Large intestine (tissue), 3 donors: ENCODE measurements around the gene ZNF423. TPM values are rescaled to one million over a fixed set of nuclear protein-coding genes. Genes with fewer than 3 reads are reported as not detected.
"Not testable (repeated sequence)": the region's sequence is repeated elsewhere in the genome, so short reads cannot be mapped to it uniquely, and the experiment has no call there.

Experiments used
- DNase-seq, 2 donors: peaks; one replicate each; pipeline versions ENCODE4 v3.0.0 to v3.0.0-alpha.2; 2013
- H3K27ac ChIP-seq: one replicate; pipeline ENCODE4 v1.5.1; 2013; ENCODE audit warnings: low read length
- H3K27me3 ChIP-seq: 2 replicates; pipeline ENCODE4 v1.6.1; 2013; ENCODE audit warnings: low read length; ENCODE audit not compliant: control insufficient read depth, insufficient read depth
- H3K36me3 ChIP-seq: 2 replicates; pipeline ENCODE4 v1.6.1; 2013; ENCODE audit warnings: low read length; ENCODE audit not compliant: control insufficient read depth, insufficient read depth
- H3K4me1 ChIP-seq: one replicate; pipeline ENCODE4 v1.6.1; 2013; ENCODE audit warnings: low read length; ENCODE audit not compliant: control insufficient read depth, insufficient read depth
- H3K4me3 ChIP-seq: one replicate; pipeline ENCODE4 v1.5.1; 2013; ENCODE audit warnings: low read length
- H3K9me3 ChIP-seq: one replicate; pipeline ENCODE4 v1.6.1; 2013; ENCODE audit warnings: mild to moderate bottlenecking, low read depth, low read length, moderate library complexity; ENCODE audit not compliant: control insufficient read depth
- WGBS: methylation state at CpG from one replicate; pipeline ENCODE4 v1.1.5; 2013; ENCODE audit warnings: low lambda C conversion rate; ENCODE audit not compliant: insufficient coverage; 5-methylcytosine and 5-hydroxymethylcytosine counted together
- polyA plus RNA-seq: library from polyadenylated mRNA; unstranded; fragments of 120-200 nt; gene quantifications from one replicate; pipeline ENCODE4 v1.2.1, GENCODE V29; 2013

The ZNF423 gene
- polyA plus RNA-seq, 1 donor = 6.7 TPM

- Histone ChIP-seq H3K9me3 (no peaks in the 10 kb centered on the region), H3K36me3 (peaks cover 4% of the 10 kb centered on the region), H3K4me3 (no peak overlapping the region), H3K27me3 (no peaks in the 10 kb centered on the region), H3K4me1 (peaks cover 15% of the 10 kb centered on the region), H3K27ac (peak overlapping the region; percentile 12)
- DNase-seq = peak; percentile 47 to 73
- WGBS = no CpG with 5 or more reads among the region's 14 CpGs
These were observed 280.4 kb downstream of the ZNF423 start for GRCh38 chr16:49575346-49576172.

GRCh38 chr16:49574826-49575225 lies 281.1 kb downstream of the ZNF423 start:
- Histone ChIP-seq H3K4me3 (no peak overlapping the region), H3K27ac (no peak overlapping the region), H3K27me3 (no peaks in the 10 kb centered on the region), H3K4me1 (peaks cover 12% of the 10 kb centered on the region), H3K36me3 (peaks cover 4% of the 10 kb centered on the region), H3K9me3 (no peaks in the 10 kb centered on the region)
- no CpG with 5 or more reads among the region's 12 CpGs for WGBS
- no peak for DNase-seq

DNA sequence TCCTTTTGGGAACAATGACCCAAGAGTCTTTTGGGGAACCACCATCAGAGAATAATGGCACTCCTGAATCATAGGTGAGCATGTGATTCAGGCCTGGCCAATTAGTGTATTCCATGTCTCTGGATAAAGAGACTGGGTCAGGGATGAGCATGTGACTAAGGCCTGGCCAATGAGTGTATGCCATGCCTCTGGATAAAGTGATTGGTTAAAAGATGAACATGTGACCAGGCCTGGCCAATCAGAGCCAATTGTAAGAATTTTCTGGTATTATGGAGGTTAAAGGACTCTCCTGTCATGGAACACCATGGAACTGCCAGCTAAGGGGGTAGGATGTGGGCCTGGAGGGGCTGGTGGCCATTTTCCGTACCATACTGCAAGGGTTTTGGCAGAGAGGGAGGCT lies 288.0 kb downstream of the ZNF423 start:
- H3K4me3 ChIP-seq = no peak overlapping the region
- no peak overlapping the region for H3K27ac ChIP-seq
- H3K27me3 ChIP-seq = no peaks in the 10 kb centered on the region
- H3K9me3 ChIP-seq = no peaks in the 10 kb centered on the region
- H3K4me1 ChIP-seq = no peaks in the 10 kb centered on the region
- WGBS = no CpG with 5 or more reads among the region's 1 CpG
- peaks cover 2% of the 10 kb centered on the region for H3K36me3 ChIP-seq
- no peak for DNase-seq

GRCh38 chr16:49566432-49566831 lies 289.5 kb downstream of the ZNF423 start:
- no peaks in the 10 kb centered on the region for H3K9me3 ChIP-seq
- no peak for DNase-seq
- H3K36me3 ChIP-seq = no peaks in the 10 kb centered on the region
- no peaks in the 10 kb centered on the region for H3K27me3 ChIP-seq
- no CpG with 5 or more reads among the region's 6 CpGs for WGBS
- H3K27ac ChIP-seq = no peak overlapping the region
- no peaks in the 10 kb centered on the region for H3K4me1 ChIP-seq
- no peak overlapping the region for H3K4me3 ChIP-seq

- no peak overlapping the region for H3K4me3 ChIP-seq
- no CpG with 5 or more reads among the region's 14 CpGs for WGBS
- H3K27me3 ChIP-seq = no peaks in the 10 kb centered on the region
- no peak for DNase-seq
- H3K4me1 ChIP-seq = no peaks in the 10 kb centered on the region
- no peaks in the 10 kb centered on the region for H3K36me3 ChIP-seq
- no peaks in the 10 kb centered on the region for H3K9me3 ChIP-seq
- H3K27ac ChIP-seq = no peak overlapping the region
These were observed 291.2 kb downstream of the ZNF423 start for GRCh38 chr16:49564496-49565229.

GRCh38 chr16:49563666-49564065 lies 292.2 kb downstream of the ZNF423 start:
- no peaks in the 10 kb centered on the region for H3K9me3 ChIP-seq
- WGBS = no CpG with 5 or more reads among the region's 2 CpGs
- H3K27ac ChIP-seq = no peak overlapping the region
- no peaks in the 10 kb centered on the region for H3K36me3 ChIP-seq
- no peak for DNase-seq
- H3K4me3 ChIP-seq = no peak overlapping the region
- H3K27me3 ChIP-seq = no peaks in the 10 kb centered on the region
- no peaks in the 10 kb centered on the region for H3K4me1 ChIP-seq

DNA sequence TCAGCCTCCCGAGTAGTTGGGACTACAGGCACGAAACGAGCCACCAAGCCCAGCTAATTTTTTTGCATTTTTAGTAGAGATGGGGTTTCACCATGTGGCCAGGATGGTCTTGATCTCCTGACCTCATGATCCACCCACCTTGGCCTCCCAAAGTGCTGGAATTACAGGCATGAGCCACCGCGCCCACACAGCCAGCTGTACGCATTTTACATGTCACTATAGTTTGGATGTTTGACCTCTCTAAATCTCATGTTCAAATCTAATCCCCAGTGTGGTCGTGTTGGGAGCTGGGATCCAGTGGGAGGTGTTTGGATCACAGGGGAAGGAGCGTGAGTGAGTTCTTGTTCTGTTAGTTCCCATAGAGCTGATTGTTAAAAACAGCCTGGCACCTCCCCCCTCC lies 293.0 kb downstream of the ZNF423 start:
- not testable (repeated sequence) for H3K27me3 ChIP-seq, H3K9me3 ChIP-seq
- WGBS = no CpG with 5 or more reads among the region's 8 CpGs

DNA sequence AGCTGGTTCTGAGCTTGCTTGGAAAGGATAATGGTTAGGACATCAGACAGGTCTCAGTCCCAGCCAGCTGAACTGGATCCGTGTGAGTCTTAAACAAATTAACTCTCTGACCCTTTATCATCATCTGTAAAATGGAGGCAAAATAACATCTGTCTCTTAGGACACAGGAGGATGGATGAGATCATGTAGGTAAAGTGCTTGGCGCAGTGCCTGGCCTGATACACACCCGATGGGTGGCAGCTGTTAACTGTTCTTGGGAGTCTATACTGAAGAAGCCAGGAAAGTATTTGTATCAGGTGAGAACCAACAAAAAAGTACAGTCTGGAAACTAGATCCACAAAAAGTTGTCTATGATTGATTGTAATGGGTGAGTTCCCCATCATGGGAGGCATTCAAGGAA lies 293.7 kb downstream of the ZNF423 start:
- Histone ChIP-seq H3K27ac (no peak overlapping the region), H3K36me3 (no peaks in the 10 kb centered on the region), H3K9me3 (no peaks in the 10 kb centered on the region), H3K4me1 (peaks cover 2% of the 10 kb centered on the region), H3K4me3 (no peak overlapping the region), H3K27me3 (no peaks in the 10 kb centered on the region)
- WGBS = no CpG with 5 or more reads among the region's 3 CpGs
- no peak for DNase-seq

More for the DNA sequence above, 293.0 kb downstream of the ZNF423 start:
- not testable (repeated sequence) for DNase-seq, H3K4me3 ChIP-seq, H3K36me3 ChIP-seq, H3K4me1 ChIP-seq, H3K27ac ChIP-seq

DNA sequence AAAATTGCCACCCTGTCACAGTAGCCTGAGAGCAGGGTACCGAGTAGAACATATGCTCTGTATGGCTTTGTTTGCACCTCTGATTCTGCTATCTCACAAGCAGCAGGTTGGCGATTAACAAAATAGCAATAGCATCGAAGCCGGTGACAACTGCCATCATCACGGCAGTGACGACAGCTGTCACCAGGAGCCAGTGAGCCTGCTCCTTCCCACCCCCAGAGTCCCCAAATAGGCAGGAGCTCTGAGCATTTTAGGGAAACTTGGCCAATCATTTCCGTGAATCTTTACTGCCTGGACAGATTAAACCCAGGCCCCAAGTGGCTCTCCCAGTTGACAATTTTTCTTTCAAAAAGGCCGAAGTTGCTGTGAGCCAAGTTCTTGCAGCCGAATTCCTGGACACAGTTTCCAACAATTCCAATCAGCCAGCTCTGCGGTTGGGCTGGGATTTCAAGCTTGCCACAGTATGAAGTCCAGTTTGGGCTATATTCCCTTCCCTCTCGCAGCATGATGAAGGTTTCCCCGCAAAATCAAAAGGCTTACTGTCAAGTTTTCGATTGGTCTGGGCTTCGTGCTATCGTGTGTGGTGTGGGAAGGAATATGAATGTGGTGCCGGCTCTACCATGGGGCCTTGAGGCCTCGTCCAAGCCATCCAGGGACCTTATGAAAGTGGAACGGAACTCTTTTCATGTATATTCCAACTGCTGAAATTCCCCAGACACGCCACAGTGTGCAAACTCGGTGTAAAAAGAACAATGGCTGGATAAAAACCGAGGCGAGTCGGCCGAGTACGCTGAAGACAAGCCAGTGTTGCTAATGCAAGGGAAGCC lies 295.7 kb downstream of the ZNF423 start:
- H3K27me3 ChIP-seq = no peaks in the 10 kb centered on the region
- WGBS = 100% methylated on average over 1 of the region's 25 CpGs
- no peak overlapping the region for H3K27ac ChIP-seq
- H3K4me1 ChIP-seq = peaks cover 8% of the 10 kb centered on the region
- H3K9me3 ChIP-seq = no peaks in the 10 kb centered on the region
- no peak overlapping the region for H3K4me3 ChIP-seq
- DNase-seq = no peak
- no peaks in the 10 kb centered on the region for H3K36me3 ChIP-seq

GRCh38 chr16:49559242-49559641 lies 296.7 kb downstream of the ZNF423 start:
- no peak overlapping the region for H3K4me3 ChIP-seq
- no peaks in the 10 kb centered on the region for H3K9me3 ChIP-seq
- no peaks in the 10 kb centered on the region for H3K27me3 ChIP-seq
- no peak overlapping the region for H3K27ac ChIP-seq
- WGBS = 100% methylated on average over 1 of the region's 4 CpGs
- H3K36me3 ChIP-seq = no peaks in the 10 kb centered on the region
- peaks cover 8% of the 10 kb centered on the region for H3K4me1 ChIP-seq
- DNase-seq = no peak
